Measurements from ENCODE around the gene COX7A2.

COX7A2 gene

DNA sequence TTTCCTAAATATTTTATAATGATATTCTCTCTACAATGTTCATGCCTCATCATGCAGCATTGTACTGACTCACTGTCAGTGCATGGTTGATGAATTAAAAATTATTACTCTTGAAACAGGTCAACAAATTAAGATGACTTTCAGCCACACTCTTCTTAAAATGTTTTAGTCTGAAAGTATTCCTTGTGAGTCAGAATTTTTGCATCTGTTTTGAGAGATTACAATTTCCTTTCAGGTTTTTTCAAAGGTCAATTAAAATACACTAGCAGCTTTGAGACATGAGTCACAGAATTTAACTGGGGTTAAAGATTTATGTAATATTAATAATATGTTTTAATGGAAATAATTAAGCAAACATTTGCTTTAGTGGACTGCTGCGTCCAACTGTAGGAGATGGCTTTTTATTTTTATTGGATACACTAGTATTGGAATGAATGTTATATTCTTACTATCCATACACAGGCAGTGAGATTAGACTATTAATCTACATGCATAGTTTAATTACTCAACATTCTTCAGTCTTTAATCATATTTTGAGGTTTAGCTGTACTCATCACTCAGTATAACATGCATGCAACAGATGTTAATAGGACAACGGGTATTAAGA, 47.4 kb downstream of the COX7A2 start:
- no peak for DNase-seq

GRCh38 chr6:75188221-75188925, 55.2 kb downstream of the COX7A2 start:
- no peak for DNase-seq
